OCI-LY7 (cell line): ENCODE measurements around the gene RARG. TPM values are rescaled to one million over a fixed set of nuclear protein-coding genes. Genes with fewer than 3 reads are reported as not detected.

Experiments used
- BruUV-seq: library from RNA; stranded (reverse); fragments of 400-500 nt; replicated peaks from 2 replicates; lab custom pipeline; 2021; lab: Mats Ljungman, UMichigan
- CTCF ChIA-PET: fragments of 300-600 bp; sonication (Branson Sonifier 250); formaldehyde crosslinking; loops from one replicate; lab custom pipeline; 2022; ENCODE audit warnings: antibody characterized with exemption; ENCODE audit not compliant: unreplicated experiment; lab: Charles Lee
- POLR2A ChIA-PET: fragments of 300-600 bp; sonication (Branson Sonifier 250); formaldehyde crosslinking; loops from one replicate; lab custom pipeline; 2022; ENCODE audit warnings: antibody characterized with exemption; lab: Charles Lee
- DNase-seq: peaks from one replicate; pipeline ENCODE4 v3.0.0-alpha.2; 2015; ENCODE audit warnings: low spot score
- H2AFZ ChIP-seq: fragments of 200-600 bp; sonication (generic), shearing (Covaris generic); 2 replicates; pipeline ENCODE4 v1.6.1; 2014; ENCODE audit warnings: mild to moderate bottlenecking, antibody characterized with exemption, low read length, moderate library complexity
- H3K27ac ChIP-seq: fragments of 200-600 bp; sonication (generic); 2 replicates; pipeline ENCODE4 v1.5.1; 2014; ENCODE audit warnings: mixed run types, low read depth, mild to moderate bottlenecking, moderate library complexity, low read length, inconsistent platforms; ENCODE audit not compliant: poor library complexity, severe bottlenecking
- H3K36me3 ChIP-seq: fragments of 200-600 bp; sonication (generic); 2 replicates; pipeline ENCODE4 v1.6.1; 2014; ENCODE audit warnings: mild to moderate bottlenecking, antibody characterized with exemption, low read length, moderate library complexity, mixed read lengths; ENCODE audit not compliant: insufficient read depth
- H3K4me1 ChIP-seq: fragments of 200-600 bp; sonication (generic); 2 replicates; pipeline ENCODE4 v1.5.1; 2014; ENCODE audit warnings: mild to moderate bottlenecking, low read length; ENCODE audit not compliant: insufficient read depth, poor library complexity, severe bottlenecking
- H3K4me2 ChIP-seq: fragments of 200-600 bp; sonication (generic); 2 replicates; pipeline ENCODE4 v1.6.1; 2014; ENCODE audit warnings: mild to moderate bottlenecking, low read length
- H3K4me3 ChIP-seq: fragments of 200-600 bp; sonication (generic); 2 replicates; pipeline ENCODE4 v1.5.1; 2014; ENCODE audit warnings: mild to moderate bottlenecking, low read depth, low read length; ENCODE audit not compliant: poor library complexity, severe bottlenecking
- H3K79me2 ChIP-seq: fragments of 200-600 bp; sonication (generic); 2 replicates; pipeline ENCODE4 v1.6.1; 2016; ENCODE audit warnings: low read depth, mild to moderate bottlenecking, low read length, moderate library complexity, mixed read lengths; ENCODE audit not compliant: insufficient read depth
- H3K9me2 ChIP-seq: fragments of 200-600 bp; sonication (generic); 2 replicates; pipeline ENCODE4 v1.6.1; 2016; ENCODE audit warnings: mild to moderate bottlenecking, low read length, mixed read lengths; ENCODE audit not compliant: insufficient read depth
- H3K9me3 ChIP-seq: fragments of 200-600 bp; sonication (generic); 2 replicates; pipeline ENCODE4 v1.6.1; 2014; ENCODE audit warnings: mild to moderate bottlenecking, mixed run types, low read length, mixed read lengths
- H4K20me1 ChIP-seq: fragments of 200-600 bp; sonication (generic); 2 replicates; pipeline ENCODE4 v1.6.1; 2014; ENCODE audit warnings: mild to moderate bottlenecking, antibody characterized with exemption, low read length, moderate library complexity, mixed read lengths; ENCODE audit not compliant: insufficient read depth
- CTCF ChIP-seq: fragments of 200-600 bp; sonication (generic); conservative IDR thresholded peaks from 2 replicates; pipeline ENCODE4 v1.5.1; 2014; ENCODE audit warnings: mild to moderate bottlenecking, antibody characterized with exemption, low read length, moderate library complexity, mixed read lengths
- EZH2phosphoT487 ChIP-seq: fragments of 200-600 bp; sonication (generic); IDR thresholded peaks from 2 replicates; pipeline ENCODE4 v1.6.1; 2018; ENCODE audit warnings: low read depth, borderline replicate concordance, mild to moderate bottlenecking, mixed run types, antibody characterized with exemption, low read length, moderate library complexity, mixed read lengths
- intact Hi-C: fragments of 100-400 bp; cut with micrococcal nuclease; formaldehyde crosslinking; loops from one replicate; pipeline ENCODE4 v1.10.0; 2022; ENCODE audit not compliant: unreplicated experiment
- total RNA-seq, 2 experiments: library from RNA; depleted of rRNA in 1 of 2; stranded (reverse); fragments of >200 nt in 1 of 2; shearing (Covaris generic) in 1 of 2; gene quantifications; 2 replicates each; pipeline ENCODE4 v1.2.3, GENCODE V29; 2014 to 2022

RARG gene
- total RNA-seq, 2 experiments from 2014 or later = 7.0 to 8.4 TPM

DNA sequence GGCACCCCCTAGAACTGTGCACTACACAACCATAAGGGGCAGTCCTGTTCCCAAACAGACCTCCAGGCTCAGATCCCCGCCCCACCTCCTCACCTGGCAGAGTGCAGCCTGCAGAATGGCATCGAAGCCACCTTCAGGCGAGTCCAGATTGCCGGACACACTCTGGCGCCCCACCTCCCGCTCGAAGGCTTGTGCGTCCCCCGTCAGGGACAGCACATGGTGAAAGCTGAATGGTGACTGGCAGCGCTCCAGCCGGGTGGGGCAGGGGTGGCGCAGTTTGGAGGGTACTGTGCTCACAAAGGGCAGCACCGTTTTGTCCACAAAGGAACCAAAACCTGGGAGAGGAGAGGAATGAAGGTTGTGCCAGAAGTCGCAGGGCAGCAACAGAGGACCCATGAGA, 35.5 kb downstream of the RARG start:
- Histone ChIP-seq H4K20me1 (no peaks in the 10 kb centered on the region), H3K4me3 (no peak overlapping the region), H3K4me1 (peaks cover 36% of the 10 kb centered on the region), H3K79me2 (peaks cover 16% of the 10 kb centered on the region; the same call in 1 of the 2 replicates), H3K9me2 (no peaks in the 10 kb centered on the region), H2AFZ (no peak overlapping the region), H3K4me2 (no peak overlapping the region), H3K9me3 (no peaks in the 10 kb centered on the region), H3K36me3 (peaks cover 86% of the 10 kb centered on the region), H3K27ac (no peak overlapping the region)
- intact Hi-C loops = no loop called here
- TF ChIP-seq EZH2phosphoT487 = no peak
- TF ChIP-seq CTCF = no peak
- no peak for DNase-seq
- ChIA-PET POLR2A (no interaction called here), CTCF (no interaction called here)
- no TSS peak for BruUV-seq

- CTCF ChIA-PET = interaction anchor here (1.0 kb wide), 1 partner anchor 16 kb away, joined by 3 read pairs; no protein-coding TSS in a partner anchor
- peaks cover 15% of the 10 kb centered on the region; the same call in 1 of the 2 replicates for H3K79me2 ChIP-seq
- H3K4me3 ChIP-seq = no peak overlapping the region
- H3K9me3 ChIP-seq = no peaks in the 10 kb centered on the region
- H3K4me2 ChIP-seq = no peak overlapping the region
- TF ChIP-seq EZH2phosphoT487 (no peak), CTCF (no peak)
- BruUV-seq = no TSS peak
- H3K36me3 ChIP-seq = peaks cover 93% of the 10 kb centered on the region
- POLR2A ChIA-PET = interaction anchor here (0.5 to 1.3 kb wide), 6 partner anchors 11 to 75 kb away, joined by 3 to 8 read pairs (median 4); partner anchors contain the start of genes CSAD, ITGB7 and ZNF740
- no peaks in the 10 kb centered on the region for H3K9me2 ChIP-seq
- DNase-seq = no peak
- intact Hi-C loops = no loop called here
- no peaks in the 10 kb centered on the region for H4K20me1 ChIP-seq
- H2AFZ ChIP-seq = no peak overlapping the region
- H3K4me1 ChIP-seq = peaks cover 29% of the 10 kb centered on the region
- H3K27ac ChIP-seq = no peak overlapping the region
These were observed 36.2 kb downstream of the RARG start for GRCh38 chr12:53195516-53196420.
